ENCODE data around the gene CHCHD6.

GRCh38 chr3:126913524-126913923, 209.5 kb downstream of the CHCHD6 start:
- TF ChIP-seq EZH2 (IDR thresholded peaks at IDR 0.05; ENCODE audit: insufficient read depth, poor library complexity, severe bottlenecking) (no peak), EZH2phosphoT487 (IDR thresholded peaks at IDR 0.05; ENCODE audit: insufficient read depth, low read depth) (no peak)
